ENCODE measurements around the gene FRMD5. TPM values are rescaled to one million over a fixed set of nuclear protein-coding genes. Genes with fewer than 3 reads are reported as not detected.

Gene FRMD5
- total RNA-seq, 1 experiment from 2014 or later = 6.5 TPM

DNA sequence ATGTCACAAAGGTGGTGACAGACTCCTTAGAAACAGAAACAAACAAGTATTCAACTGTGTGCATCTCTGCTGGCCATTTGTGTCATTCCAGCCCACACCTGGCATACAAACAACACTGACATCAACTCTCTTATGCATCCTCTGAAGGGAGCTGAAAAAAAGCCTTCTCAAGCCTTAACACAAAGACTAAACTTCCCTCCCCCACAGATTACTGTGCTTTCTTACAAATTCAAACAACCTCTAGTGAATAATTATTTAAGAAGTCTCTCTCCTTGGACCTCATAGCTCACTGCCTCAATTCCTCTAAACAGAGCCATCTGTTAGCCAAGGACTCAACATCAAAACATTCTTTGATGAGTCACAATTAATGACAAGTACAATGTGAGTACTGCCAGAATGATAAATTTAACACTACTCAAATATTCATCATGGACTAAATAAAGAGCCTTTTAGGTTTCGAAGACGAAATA is 236.2 kb downstream of the FRMD5 start:
- H3K36me3 ChIP-seq (ENCODE audit: low read depth) = no peaks in the 10 kb centered on the region
- no peak overlapping the region for H3K4me2 ChIP-seq
- H3K27me3 ChIP-seq (ENCODE audit: insufficient read depth, low read depth) = no peaks in the 10 kb centered on the region
- no peak overlapping the region for H2AFZ ChIP-seq
- no peaks in the 10 kb centered on the region for H3K9me2 ChIP-seq (ENCODE audit: insufficient read depth)
- DNase-seq = no peak
- no peaks in the 10 kb centered on the region for H3K79me2 ChIP-seq (ENCODE audit: low read depth)
- TF ChIP-seq EZH2 (IDR thresholded peaks at IDR 0.05; ENCODE audit: low read depth) = no peak
- TF ChIP-seq, protein P1, sequence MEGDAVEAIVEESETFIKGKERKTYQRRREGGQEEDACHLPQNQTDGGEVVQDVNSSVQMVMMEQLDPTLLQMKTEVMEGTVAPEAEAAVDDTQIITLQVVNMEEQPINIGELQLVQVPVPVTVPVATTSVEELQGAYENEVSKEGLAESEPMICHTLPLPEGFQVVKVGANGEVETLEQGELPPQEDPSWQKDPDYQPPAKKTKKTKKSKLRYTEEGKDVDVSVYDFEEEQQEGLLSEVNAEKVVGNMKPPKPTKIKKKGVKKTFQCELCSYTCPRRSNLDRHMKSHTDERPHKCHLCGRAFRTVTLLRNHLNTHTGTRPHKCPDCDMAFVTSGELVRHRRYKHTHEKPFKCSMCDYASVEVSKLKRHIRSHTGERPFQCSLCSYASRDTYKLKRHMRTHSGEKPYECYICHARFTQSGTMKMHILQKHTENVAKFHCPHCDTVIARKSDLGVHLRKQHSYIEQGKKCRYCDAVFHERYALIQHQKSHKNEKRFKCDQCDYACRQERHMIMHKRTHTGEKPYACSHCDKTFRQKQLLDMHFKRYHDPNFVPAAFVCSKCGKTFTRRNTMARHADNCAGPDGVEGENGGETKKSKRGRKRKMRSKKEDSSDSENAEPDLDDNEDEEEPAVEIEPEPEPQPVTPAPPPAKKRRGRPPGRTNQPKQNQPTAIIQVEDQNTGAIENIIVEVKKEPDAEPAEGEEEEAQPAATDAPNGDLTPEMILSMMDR (conservative IDR thresholded peaks at IDR 0.05) = no peak
- H3K4me3 ChIP-seq = no peak overlapping the region
- no peaks in the 10 kb centered on the region for H4K20me1 ChIP-seq (ENCODE audit: insufficient read depth)
- no peaks in the 10 kb centered on the region for H3K4me1 ChIP-seq (replicated peaks; ENCODE audit: insufficient read depth)
- BruUV-seq (replicated peaks) = no TSS peak
- intact Hi-C loops (cut with micrococcal nuclease; ENCODE audit: unreplicated experiment) = no loop called here
- H3K9me3 ChIP-seq (ENCODE audit: insufficient read depth, low read depth) = no peaks in the 10 kb centered on the region
- no peaks in the 10 kb centered on the region for H3F3A ChIP-seq (ENCODE audit: insufficient read depth, low read depth)
- no peak overlapping the region for H3K27ac ChIP-seq
- POLR2A ChIA-PET (ENCODE audit: unreplicated experiment) = interaction anchor here (0.7 kb wide), 1 partner anchor 60 kb away, joined by 6 read pairs; no protein-coding TSS in a partner anchor
- CTCF ChIA-PET = no interaction called here

DNA sequence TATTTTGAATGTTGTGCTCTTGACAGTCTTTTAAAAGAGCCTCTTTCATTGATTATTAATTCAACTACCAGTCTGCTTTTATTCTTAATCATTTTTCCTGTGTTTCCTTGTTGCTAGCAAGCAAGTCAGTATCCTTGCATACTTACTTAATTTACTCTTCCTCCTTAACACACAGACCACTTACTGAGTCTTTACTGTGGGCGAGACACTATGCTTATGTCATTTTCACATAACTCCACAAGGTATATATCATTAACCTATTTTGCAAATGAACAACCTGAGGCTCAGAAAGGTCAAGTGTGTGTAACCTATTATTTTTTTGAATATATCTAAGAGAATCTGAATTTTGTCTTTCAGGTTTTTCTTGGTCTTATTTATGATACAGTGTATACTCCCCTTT is 237.3 kb downstream of the FRMD5 start:
- BruUV-seq (replicated peaks) = no TSS peak
- Histone ChIP-seq H3K9me3 (ENCODE audit: insufficient read depth, low read depth) (no peaks in the 10 kb centered on the region), H3K4me2 (no peak overlapping the region), H3K36me3 (ENCODE audit: low read depth) (no peaks in the 10 kb centered on the region), H3K9me2 (ENCODE audit: insufficient read depth) (no peaks in the 10 kb centered on the region), H3K4me1 (replicated peaks; ENCODE audit: insufficient read depth) (no peaks in the 10 kb centered on the region), H2AFZ (no peak overlapping the region), H4K20me1 (ENCODE audit: insufficient read depth) (no peaks in the 10 kb centered on the region), H3F3A (ENCODE audit: insufficient read depth, low read depth) (no peaks in the 10 kb centered on the region), H3K27me3 (ENCODE audit: insufficient read depth, low read depth) (no peaks in the 10 kb centered on the region), H3K27ac (no peak overlapping the region), H3K4me3 (no peak overlapping the region), H3K79me2 (ENCODE audit: low read depth) (no peaks in the 10 kb centered on the region)
- ChIA-PET POLR2A (ENCODE audit: unreplicated experiment) (interaction anchor here (0.5 kb wide), 1 partner anchor 73 kb away, joined by 3 read pairs; no protein-coding TSS in a partner anchor), CTCF (no interaction called here)
- intact Hi-C loops (cut with micrococcal nuclease; ENCODE audit: unreplicated experiment) = no loop called here
- TF ChIP-seq, protein P1 (conservative IDR thresholded peaks at IDR 0.05) = no peak
- no peak for TF ChIP-seq EZH2 (IDR thresholded peaks at IDR 0.05; ENCODE audit: low read depth)
- no peak for DNase-seq

DNA sequence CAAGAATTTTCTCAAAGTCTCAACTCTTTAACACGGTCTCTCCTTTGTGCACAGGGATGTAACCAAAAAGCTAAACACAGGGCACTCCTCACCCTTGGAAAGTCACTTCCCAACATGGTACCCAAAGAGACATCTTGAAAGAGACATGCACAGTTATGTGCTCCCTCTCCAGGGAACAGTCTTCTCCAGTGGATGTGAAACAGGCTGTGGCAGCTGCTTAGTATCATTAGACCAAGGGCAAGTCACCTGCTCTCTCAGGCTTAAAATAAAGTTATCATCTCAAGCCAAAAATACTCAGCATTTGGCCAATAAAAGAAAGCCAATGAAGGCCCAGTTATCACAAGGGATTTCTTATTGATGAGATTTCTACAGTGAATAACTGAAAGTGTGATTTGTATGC is 239.9 kb downstream of the FRMD5 start:
- no peak overlapping the region for H3K4me2 ChIP-seq
- H3K4me3 ChIP-seq = no peak overlapping the region
- no peak overlapping the region for H3K27ac ChIP-seq
- no peaks in the 10 kb centered on the region for H3K9me2 ChIP-seq (ENCODE audit: insufficient read depth)
- H3K9me3 ChIP-seq (ENCODE audit: insufficient read depth, low read depth) = no peaks in the 10 kb centered on the region
- no peaks in the 10 kb centered on the region for H3K27me3 ChIP-seq (ENCODE audit: insufficient read depth, low read depth)
- no TSS peak for BruUV-seq (replicated peaks)
- no peaks in the 10 kb centered on the region for H3K4me1 ChIP-seq (replicated peaks; ENCODE audit: insufficient read depth)
- ChIA-PET POLR2A (ENCODE audit: unreplicated experiment) (no interaction called here), CTCF (interaction anchor here (0.6 kb wide), 1 partner anchor 17 kb away, joined by 9 read pairs; no protein-coding TSS in a partner anchor)
- H2AFZ ChIP-seq = no peak overlapping the region
- no peaks in the 10 kb centered on the region for H3F3A ChIP-seq (ENCODE audit: insufficient read depth, low read depth)
- TF ChIP-seq, protein P1 (conservative IDR thresholded peaks at IDR 0.05) = no peak
- no peak for TF ChIP-seq EZH2 (IDR thresholded peaks at IDR 0.05; ENCODE audit: low read depth)
- no peaks in the 10 kb centered on the region for H3K79me2 ChIP-seq (ENCODE audit: low read depth)
- no peaks in the 10 kb centered on the region for H4K20me1 ChIP-seq (ENCODE audit: insufficient read depth)
- no peak for DNase-seq
- H3K36me3 ChIP-seq (ENCODE audit: low read depth) = no peaks in the 10 kb centered on the region
- intact Hi-C loops (cut with micrococcal nuclease; ENCODE audit: unreplicated experiment) = no loop called here
